Common myeloid progenitor, CD34-positive (primary cell): ENCODE results near the gene PLK4.

Experiments used
- CTCF ChIA-PET: fragments of 350-600 bp; sonication (Branson Sonifier 250); formaldehyde crosslinking; loops from one replicate; lab custom pipeline; 2021; ENCODE audit warnings: antibody characterized with exemption; lab: Charles Lee
- POLR2A ChIA-PET: fragments of 350-600 bp; sonication (Branson Sonifier 250); formaldehyde crosslinking; loops from one replicate; lab custom pipeline; 2021; ENCODE audit warnings: antibody characterized with exemption; lab: Charles Lee
- DNase-seq, 3 donors: peaks; one replicate each; pipeline versions ENCODE4 v3.0.0 to v3.0.0-alpha.2; 2013
- H3K27ac ChIP-seq, 2 experiments: 1 replicate in 1 of 2; 2 replicates in 1 of 2; pipeline ENCODE4 v1.7.0; 2013; ENCODE audit warnings: inconsistent platforms in 2 of 2, low read length in 2 of 2, mild to moderate bottlenecking in 2 of 2, low read depth in 1 of 2, moderate library complexity in 1 of 2; ENCODE audit not compliant: severe bottlenecking in 2 of 2, insufficient read depth in 1 of 2, poor library complexity in 1 of 2
- H3K27me3 ChIP-seq, 5 experiments: replicated peaks in 2 of 5; 1 replicate in 3 of 5; 2 replicates in 2 of 5; pipeline versions ENCODE4 v1.6.1 to v1.7.0; 2013; ENCODE audit warnings: low read length in 4 of 5, mild to moderate bottlenecking in 2 of 5, moderate library complexity in 2 of 5, inconsistent platforms in 1 of 5; ENCODE audit not compliant: insufficient read depth in 5 of 5, control insufficient read depth in 4 of 5
- H3K36me3 ChIP-seq, 4 experiments: 1 replicate in 2 of 4; 2 replicates in 2 of 4; pipeline versions ENCODE4 v1.6.1 to v1.7.0; 2013; ENCODE audit warnings: low read length in 3 of 4, control low read depth in 1 of 4, mild to moderate bottlenecking in 1 of 4; ENCODE audit not compliant: control insufficient read depth in 4 of 4, insufficient read depth in 4 of 4
- H3K4me1 ChIP-seq, 4 experiments: 1 replicate in 3 of 4; 2 replicates in 1 of 4; pipeline versions ENCODE4 v1.6.1 to v1.7.1; 2013; ENCODE audit warnings: low read length in 3 of 4, mild to moderate bottlenecking in 3 of 4, control low read depth in 1 of 4, inconsistent platforms in 1 of 4, moderate library complexity in 1 of 4; ENCODE audit not compliant: control insufficient read depth in 4 of 4, insufficient read depth in 4 of 4; ENCODE audit errors: control extremely low read depth in 1 of 4
- H3K4me3 ChIP-seq, 7 experiments: 1 replicate in 4 of 7; 2 replicates in 3 of 7; pipeline versions ENCODE4 v1.5.1 to v1.7.0; 2013; ENCODE audit warnings: mild to moderate bottlenecking in 7 of 7, low read length in 6 of 7, moderate library complexity in 6 of 7, inconsistent platforms in 2 of 7, low read depth in 2 of 7, control low read depth in 1 of 7; ENCODE audit not compliant: insufficient read depth in 4 of 7, control insufficient read depth in 1 of 7; ENCODE audit errors: extremely low read depth in 1 of 7
- H3K9me3 ChIP-seq, 5 experiments: 1 replicate in 4 of 5; 2 replicates in 1 of 5; pipeline versions ENCODE4 v1.6.1 to v1.7.1; 2013; ENCODE audit warnings: low read length in 4 of 5, mild to moderate bottlenecking in 2 of 5, inconsistent platforms in 1 of 5, low read depth in 1 of 5, moderate library complexity in 1 of 5; ENCODE audit not compliant: control insufficient read depth in 4 of 5, insufficient read depth in 2 of 5; ENCODE audit errors: control extremely low read depth in 1 of 5
- WGBS: methylation state at CpG from one replicate; pipeline ENCODE4 v1.1.5; 2013; ENCODE audit not compliant: insufficient coverage; 5-methylcytosine and 5-hydroxymethylcytosine counted together

The PLK4 gene

DNA sequence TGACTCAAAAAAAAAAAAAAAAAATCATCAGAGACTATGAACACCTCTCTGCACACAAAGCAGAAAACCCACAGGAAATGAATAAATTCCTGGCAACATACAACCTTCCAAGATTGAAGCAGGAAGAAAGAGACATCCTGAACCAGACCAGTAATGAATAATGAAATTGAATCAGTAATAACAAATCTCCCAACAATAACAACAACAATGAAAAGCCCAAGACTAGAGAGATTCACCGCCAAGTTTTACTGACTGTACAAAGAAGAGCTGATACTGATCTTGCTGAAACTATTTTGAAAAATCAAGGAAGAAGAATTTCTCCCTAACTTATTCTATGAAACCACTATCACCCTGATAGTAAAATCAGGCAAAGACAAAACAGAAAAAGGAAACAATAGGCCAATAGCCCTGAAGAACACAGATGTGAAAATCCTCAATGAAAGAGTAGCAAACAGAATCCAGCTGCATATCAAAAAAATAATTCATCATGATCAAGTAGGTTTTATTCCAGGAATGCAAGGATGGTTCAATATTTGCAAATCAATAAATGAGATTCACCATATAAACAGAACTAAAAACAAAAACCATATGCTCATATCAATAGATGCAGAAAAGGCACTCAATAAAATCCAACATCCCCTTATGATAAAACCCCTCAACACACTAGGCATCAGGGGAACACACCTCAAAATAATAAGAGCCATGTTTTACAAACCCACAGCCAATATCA is 31.0 kb upstream of the PLK4 start:
- H3K4me3 ChIP-seq, result no peak overlapping the region
- H3K9me3 ChIP-seq, result peaks cover 9 to 67% (median 12%) of the 10 kb centered on the region in 5 experiments
- peak in 2 of 3 donors; percentile 33 to 40 for DNase-seq
- POLR2A ChIA-PET, result no interaction called here
- no peak overlapping the region for H3K27ac ChIP-seq
- peaks cover 0 to 2% (median 0%) of the 10 kb centered on the region in 4 experiments for H3K36me3 ChIP-seq
- no peaks in the 10 kb centered on the region for H3K27me3 ChIP-seq
- no peaks in the 10 kb centered on the region for H3K4me1 ChIP-seq
- no CpG with 5 or more reads among the region's 1 CpG for WGBS
- CTCF ChIA-PET, result no interaction called here

DNA sequence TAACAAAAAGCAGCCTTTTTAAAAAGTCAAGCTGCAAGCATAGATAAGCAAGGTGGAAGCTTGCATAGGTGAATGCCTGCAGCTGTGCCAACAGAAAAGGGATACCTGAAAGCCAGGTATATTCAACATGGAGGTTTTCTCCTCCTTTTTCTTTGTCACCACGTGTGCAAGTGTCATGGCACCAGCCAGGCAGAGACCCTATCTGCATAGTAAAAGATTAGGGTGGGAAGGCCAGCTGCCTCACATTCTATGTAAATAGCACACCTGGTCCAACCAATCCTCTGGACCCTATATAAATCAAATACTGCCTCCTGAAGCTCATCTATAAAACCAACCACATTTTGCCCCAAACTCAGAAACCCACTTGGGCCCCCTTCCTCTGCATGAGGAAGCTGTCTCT is 28.0 kb upstream of the PLK4 start:
- no peaks in the 10 kb centered on the region for H3K27me3 ChIP-seq
- H3K9me3 ChIP-seq, result peaks cover 3 to 51% (median 10%) of the 10 kb centered on the region in 5 experiments
- DNase-seq, result no peak
- H3K4me1 ChIP-seq, result peaks cover 0 to 8% (median 3%) of the 10 kb centered on the region in 4 experiments
- POLR2A ChIA-PET, result interaction anchor here (0.7 kb wide), 1 partner anchor 74 kb away, joined by 8 read pairs; no protein-coding TSS in a partner anchor
- CTCF ChIA-PET, result interaction anchor here (0.6 kb wide), 1 partner anchor 325 kb away, joined by 3 read pairs; no protein-coding TSS in a partner anchor
- no peaks in the 10 kb centered on the region for H3K36me3 ChIP-seq
- no peak overlapping the region for H3K4me3 ChIP-seq
- no CpG with 5 or more reads among the region's 1 CpG for WGBS
- H3K27ac ChIP-seq, result no peak overlapping the region

DNA sequence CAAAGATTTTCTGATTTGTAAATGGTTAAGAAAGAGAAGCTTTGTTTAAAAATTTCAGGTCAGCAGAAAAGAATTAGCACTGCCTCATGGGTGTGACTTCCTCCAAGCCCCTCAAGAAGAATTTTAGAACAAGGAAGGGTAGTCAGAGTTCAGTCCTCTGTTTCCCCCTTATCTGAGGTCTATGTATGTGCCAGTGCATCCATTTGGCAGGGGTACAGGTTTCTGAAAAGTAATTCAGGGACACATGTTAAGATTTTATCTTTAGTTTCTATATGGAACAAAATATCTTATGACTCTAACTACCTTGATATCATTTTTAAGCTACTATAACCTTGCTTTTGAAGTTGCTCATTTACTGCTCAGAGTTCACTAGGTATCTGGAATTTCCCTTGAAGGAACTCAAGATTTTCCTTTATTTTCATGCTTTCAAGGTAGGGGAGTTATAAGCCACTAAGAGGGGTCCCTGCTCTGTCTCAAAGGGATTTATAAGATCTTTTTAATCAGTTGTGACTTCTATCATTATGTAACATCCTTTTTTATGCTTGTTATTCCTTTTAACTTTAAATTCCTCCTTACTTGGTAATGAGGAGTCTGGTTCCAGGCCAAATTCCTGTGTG is 24.4 kb upstream of the PLK4 start:
- no peak overlapping the region for H3K4me3 ChIP-seq
- peaks cover 0 to 8% (median 3%) of the 10 kb centered on the region in 4 experiments for H3K4me1 ChIP-seq
- no peak for DNase-seq
- H3K36me3 ChIP-seq, result no peaks in the 10 kb centered on the region
- H3K9me3 ChIP-seq, result peaks cover 0 to 32% (median 6%) of the 10 kb centered on the region in 5 experiments
- no peak overlapping the region for H3K27ac ChIP-seq
- H3K27me3 ChIP-seq, result no peaks in the 10 kb centered on the region
- ChIA-PET CTCF (no interaction called here), POLR2A (no interaction called here)

DNA sequence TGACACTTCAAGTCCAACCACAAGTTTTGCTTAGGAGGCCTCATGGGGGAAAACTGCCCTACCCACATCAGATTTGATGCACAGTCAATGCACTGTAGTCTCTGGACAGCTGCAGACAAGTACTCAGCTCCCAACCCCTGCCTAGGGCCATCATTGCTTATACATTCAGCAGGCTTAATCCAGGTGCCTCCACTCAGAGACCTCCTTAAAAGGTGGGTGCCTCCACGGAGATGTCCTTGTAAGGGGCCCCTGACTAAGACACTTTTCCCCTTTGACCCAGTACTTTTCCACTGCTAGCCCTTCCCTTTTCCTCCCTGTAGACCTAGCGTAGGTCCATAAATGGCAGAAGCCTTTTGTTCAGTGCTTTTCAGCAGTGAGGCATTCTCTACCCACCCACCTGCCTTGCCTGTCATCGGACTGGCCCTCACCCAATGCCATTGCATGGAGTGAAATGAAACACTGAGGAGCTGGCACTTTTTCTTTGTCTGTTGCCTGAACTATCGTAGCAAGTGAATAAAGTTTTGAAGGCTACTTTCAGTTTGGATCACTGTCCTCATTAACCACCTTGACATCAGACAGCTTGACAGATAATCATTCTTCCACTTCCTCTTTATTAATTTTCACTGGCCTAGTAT is 23.8 kb upstream of the PLK4 start:
- WGBS, result 85% methylated on average over 4 of the region's 4 CpGs
- POLR2A ChIA-PET, result no interaction called here
- DNase-seq, result peak in 2 of 3 donors; percentile 23 to 51

DNA sequence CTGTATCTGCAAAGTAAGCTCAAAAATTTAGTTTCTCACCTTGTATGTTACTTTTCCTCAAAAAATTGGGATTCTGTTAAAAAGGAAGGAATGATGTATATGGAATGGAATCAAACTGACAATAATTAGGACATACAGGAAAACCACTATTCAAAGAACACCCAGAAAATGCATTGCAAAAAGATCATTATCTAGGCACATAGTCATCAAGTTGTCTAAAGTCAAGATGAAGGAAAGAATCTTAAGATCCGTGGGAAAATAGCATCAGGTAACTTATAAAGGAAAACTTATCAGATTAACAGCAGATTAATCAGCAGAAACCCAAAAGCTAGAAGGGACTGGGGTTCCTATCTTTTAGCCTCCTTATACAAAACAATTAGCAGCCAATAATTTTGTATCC is 23.1 kb upstream of the PLK4 start:
- Histone ChIP-seq H3K4me1 (peaks cover 0 to 8% (median 3%) of the 10 kb centered on the region in 4 experiments), H3K27me3 (no peaks in the 10 kb centered on the region), H3K4me3 (no peak overlapping the region), H3K36me3 (no peaks in the 10 kb centered on the region), H3K9me3 (peaks cover 0 to 23% (median 6%) of the 10 kb centered on the region in 5 experiments), H3K27ac (no peak overlapping the region)
- ChIA-PET CTCF (no interaction called here), POLR2A (no interaction called here)
- WGBS, result 100% methylated on average over 1 of the region's 1 CpG
- no peak for DNase-seq

More for the DNA sequence above, 23.8 kb upstream of the PLK4 start:
- no peak overlapping the region for H3K27ac ChIP-seq
- no peaks in the 10 kb centered on the region for H3K36me3 ChIP-seq
- CTCF ChIA-PET, result no interaction called here
- peak overlapping the region in 1 of 7 experiments; percentile 7 for H3K4me3 ChIP-seq
- peaks cover 0 to 27% (median 6%) of the 10 kb centered on the region in 5 experiments for H3K9me3 ChIP-seq
- H3K4me1 ChIP-seq, result peaks cover 0 to 8% (median 3%) of the 10 kb centered on the region in 4 experiments
- no peaks in the 10 kb centered on the region for H3K27me3 ChIP-seq

DNA sequence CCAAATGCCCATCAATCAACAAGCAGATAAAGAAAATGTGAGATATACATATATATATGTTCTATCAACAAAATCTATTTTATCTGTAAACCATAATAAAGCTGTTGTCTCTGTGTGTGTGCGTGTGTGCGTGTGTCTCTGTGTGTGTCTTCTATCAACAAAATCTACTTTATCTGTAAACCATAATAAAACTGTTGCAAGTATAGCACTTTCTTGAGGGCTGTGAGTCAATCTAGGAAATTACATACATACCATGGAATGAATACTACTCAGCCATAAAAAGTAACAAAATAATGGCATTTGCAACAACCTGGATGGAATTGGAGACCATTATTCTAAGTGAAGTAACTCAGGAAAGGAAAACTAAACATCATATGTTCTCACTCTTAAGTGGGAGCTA is 12.5 kb upstream of the PLK4 start:
- Histone ChIP-seq H3K4me1 (no peaks in the 10 kb centered on the region), H3K4me3 (no peak overlapping the region), H3K27me3 (no peaks in the 10 kb centered on the region), H3K9me3 (no peaks in the 10 kb centered on the region), H3K27ac (no peak overlapping the region), H3K36me3 (no peaks in the 10 kb centered on the region)
- no peak for DNase-seq
- CTCF ChIA-PET, result no interaction called here
- POLR2A ChIA-PET, result no interaction called here
- no CpG with 5 or more reads among the region's 2 CpGs for WGBS

DNA sequence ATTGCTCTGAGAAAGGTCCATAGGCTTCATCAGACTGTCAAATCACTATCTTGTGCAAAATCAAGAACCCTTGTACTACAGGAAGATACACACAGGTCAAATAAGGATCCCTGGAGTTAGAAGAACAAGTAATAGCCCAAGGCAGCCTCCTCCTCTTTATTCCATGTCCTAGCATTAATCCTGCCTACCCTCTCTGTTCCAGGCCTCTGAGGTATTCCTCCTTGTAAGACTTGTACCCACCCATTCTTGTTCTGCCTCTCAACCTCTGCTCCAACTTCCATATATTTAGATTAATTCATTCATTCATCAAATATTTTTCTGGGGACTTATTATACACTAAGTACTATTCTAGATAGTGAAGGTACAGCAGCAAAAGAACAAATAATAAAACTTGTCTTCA is 10.4 kb upstream of the PLK4 start:
- no peaks in the 10 kb centered on the region for H3K9me3 ChIP-seq
- no peak for DNase-seq
- CTCF ChIA-PET, result no interaction called here
- no peaks in the 10 kb centered on the region for H3K27me3 ChIP-seq
- H3K27ac ChIP-seq, result no peak overlapping the region
- no peak overlapping the region for H3K4me3 ChIP-seq
- H3K4me1 ChIP-seq, result no peaks in the 10 kb centered on the region
- POLR2A ChIA-PET, result no interaction called here
- no peaks in the 10 kb centered on the region for H3K36me3 ChIP-seq
